Measurements from ENCODE around the gene DCBLD2.
"Not testable (repeated sequence)": the region's sequence is repeated elsewhere in the genome, so short reads cannot be mapped to it uniquely, and the experiment has no call there.

The DCBLD2 gene

DNA sequence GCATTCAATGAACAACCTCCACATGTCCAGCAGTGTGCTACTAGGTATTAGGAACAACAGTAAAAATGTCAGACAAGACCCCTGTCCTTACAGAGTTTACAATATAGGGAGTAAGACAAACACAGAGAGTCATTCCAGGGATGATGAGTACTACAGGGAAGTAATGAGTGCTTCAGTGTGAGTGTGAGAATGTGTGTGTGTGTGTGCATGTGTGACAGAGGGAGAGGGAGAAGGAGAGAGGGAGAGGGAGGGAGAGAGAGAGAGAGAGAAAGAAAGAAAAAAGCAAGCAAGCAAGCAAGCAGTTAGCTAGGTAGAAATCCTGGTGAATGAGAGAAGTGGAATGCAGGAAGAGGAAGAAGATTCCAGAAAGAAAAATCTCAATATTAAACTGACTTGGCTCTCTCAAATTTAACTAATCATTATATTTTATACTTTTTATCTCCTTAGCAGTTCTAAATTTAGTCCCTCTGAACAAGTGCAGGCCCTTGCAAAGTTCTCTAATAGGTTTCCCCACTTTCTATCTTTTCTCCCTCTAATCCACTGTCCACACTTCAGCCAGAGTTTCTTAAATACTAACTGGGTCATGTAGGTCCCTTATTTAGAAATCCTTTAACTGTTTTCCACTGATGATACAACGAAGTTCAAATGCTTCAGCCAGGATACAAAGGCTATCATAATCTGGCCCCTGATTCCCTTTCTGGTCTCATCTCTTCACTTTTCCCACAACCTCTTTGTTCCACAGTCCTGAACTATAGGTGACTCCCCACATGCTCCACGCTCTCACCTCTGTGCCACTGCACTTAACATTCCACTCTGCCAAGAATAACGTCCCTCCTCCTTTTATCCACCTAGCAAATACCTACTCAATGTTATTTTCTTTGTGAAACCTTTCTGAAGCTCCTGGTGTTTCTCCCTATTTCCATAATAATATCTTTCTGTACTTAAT lies 10.3 kb downstream of the DCBLD2 start:
- DNase-seq (ENCODE audit: low spot score): no peak

DNA sequence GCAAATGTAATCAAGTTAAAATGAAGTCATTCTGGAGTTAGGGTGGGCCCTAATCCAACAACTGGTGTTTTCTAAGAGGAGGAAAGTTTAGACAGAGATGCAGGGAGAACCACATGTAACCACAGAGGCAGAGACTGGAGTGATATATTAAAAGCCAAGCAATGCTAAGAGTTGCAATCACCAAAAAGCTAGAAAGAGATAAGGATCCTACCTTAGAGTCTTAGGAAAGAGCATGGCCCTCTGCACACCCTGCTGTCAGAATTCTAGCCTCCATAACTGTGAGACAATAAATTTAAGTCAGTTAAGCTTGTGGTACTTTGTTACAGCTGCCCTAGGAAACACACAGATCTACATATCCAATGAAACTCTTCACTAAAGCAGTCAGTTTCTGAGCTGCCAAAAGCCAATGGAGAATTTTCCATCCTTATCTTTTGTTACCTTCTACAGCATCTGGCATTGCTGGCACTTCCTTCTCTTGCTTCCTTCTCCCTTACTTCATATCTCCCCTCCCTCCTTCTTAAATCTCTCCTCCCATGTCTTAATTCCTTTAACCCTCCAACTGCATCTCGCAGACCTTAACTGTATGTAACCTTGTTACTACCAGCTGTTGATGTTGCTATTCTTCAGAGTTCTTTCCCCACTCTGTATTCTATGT lies 11.2 kb downstream of the DCBLD2 start:
- no peak for DNase-seq (ENCODE audit: low spot score)

DNA sequence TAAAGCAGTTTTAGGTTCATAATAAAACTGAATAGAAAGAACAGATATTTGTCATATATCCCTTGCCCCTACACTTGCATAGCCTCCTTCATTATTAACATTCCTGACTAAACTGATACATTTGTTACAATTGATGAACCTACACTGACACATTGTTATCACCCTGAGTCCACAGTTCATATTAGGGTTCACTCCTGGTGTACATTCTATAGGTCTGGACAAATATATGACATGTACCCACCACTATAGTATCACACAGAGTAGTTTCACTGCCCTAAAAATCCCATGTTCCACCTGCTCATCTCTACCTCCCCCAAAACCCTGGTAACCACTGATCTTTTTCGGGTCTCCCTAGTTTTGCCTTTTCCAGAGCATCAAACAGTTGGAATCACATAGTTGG lies 13.8 kb downstream of the DCBLD2 start:
- no peak for DNase-seq (ENCODE audit: low spot score)

DNA sequence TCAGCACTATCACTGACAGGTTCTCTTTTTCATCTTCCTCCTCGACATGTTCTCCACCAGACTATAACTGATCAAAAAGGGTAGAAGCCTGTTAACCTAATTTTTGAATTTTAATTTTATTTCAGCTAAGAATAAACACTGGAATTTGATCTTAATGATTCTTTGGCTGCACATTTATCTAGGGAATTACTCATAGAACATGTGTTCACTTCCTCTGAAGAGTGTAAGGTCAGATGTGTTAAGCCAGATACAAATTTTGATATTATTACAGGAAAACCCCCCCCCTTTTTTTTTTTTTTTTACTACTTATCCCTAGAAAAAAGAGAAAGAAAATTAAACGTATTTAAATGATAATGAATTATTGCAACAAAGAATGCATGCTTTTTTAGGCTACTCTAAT lies 15.0 kb downstream of the DCBLD2 start:
- DNase-seq (ENCODE audit: low spot score): no peak

DNA sequence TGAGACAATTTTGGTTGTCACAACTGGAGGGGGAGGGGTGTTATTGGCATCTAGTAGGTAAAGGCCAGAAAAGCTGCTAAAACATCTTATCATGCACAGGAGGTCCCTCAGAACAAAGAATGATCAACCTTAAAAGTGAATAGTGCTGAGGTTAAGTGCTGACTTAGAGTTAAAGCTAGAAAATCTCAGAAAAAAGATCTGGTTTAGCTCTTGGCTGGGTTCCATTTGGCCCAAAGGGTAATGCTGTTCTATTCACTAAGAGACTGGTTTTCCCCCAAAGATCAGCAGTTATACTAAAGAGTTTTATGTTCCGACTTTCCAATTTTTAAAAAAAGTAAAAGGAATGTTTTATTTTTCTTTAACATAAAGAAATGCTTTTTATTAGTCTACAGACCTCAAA lies 15.6 kb downstream of the DCBLD2 start:
- no peak for DNase-seq (ENCODE audit: low spot score)

DNA sequence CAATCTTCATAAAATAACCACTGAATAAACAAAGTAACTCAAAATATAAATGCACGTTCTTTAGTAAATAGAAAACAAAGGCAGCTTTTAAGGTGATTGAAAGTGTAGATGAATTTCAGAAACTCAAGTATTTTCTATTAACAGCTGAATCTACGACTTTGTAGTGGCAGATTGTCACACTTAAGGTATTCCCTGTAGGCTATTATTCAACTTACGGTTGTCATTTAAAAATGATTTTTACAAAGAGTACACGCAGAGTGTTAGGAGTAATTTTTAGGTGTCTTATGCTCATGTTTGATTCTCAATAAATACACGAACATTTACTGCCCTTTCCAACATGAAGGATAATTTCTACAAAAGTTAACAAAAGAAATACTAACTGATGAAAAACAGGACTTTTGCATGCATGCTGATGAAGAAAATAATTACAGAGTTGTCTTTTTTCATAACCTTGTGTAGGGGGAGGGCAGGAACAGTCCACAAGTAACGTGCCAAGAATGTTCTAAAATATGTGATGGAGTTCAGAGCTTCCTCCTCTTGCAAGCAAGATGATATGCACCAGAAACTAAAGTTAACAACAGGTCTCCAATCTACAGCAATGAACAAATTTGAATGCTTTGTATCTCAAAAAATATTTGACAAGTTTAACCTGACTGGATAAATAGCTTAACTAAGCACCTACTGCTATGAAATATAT lies 16.7 kb downstream of the DCBLD2 start:
- no peak for DNase-seq (ENCODE audit: low spot score)

DNA sequence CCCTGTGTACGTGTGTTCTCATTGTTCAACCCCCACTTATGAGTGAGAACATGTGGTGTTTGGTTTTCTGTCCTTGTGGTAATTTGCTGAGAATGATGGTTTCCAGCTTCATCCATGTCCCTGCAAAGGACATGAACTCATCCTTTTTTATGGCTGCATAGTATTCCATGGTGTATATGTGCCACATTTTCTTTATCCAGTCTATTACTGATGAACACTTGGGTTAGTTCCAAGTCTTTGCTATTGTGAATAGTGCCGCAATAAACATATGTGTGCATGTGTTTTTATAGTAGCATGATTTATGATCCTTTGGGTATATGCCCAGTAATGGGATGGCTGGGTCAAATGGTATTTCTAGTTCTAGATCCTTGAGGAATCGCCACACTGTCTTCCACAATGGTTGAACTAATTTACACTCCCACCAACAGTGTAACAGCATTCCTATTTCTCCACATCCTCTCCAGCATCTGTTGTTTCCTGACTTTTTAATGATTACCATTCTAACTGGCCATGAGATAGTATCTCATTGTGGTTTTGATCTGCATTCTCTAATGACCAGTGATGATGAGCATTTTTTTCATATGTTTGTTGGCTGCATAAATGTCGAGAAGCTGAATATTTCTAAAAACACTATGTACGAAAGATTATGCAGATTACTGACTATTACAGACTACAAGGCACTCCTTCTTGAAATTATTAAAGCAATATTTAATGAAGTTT lies 18.7 kb downstream of the DCBLD2 start:
- DNase-seq (ENCODE audit: low spot score): not testable (repeated sequence)

DNA sequence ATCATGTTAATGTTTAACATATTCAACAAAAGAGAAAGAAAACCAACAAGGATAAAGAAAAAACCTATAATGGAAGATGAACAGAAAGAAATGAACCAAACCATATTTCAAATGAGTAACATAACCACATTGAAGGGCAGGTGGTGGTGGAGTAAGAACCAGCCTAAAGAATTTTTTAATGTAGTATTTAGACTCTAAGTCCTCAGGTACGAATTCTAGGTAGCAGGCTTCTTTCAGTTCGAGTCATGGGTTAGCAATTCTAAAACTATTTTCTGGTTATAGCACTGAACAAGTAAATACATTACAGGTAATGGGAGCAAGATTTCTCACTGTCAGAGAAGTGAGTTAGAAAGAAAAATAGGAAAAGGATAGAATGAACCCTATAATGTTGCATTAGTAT lies 24.4 kb downstream of the DCBLD2 start:
- no peak for DNase-seq (ENCODE audit: low spot score)

DNA sequence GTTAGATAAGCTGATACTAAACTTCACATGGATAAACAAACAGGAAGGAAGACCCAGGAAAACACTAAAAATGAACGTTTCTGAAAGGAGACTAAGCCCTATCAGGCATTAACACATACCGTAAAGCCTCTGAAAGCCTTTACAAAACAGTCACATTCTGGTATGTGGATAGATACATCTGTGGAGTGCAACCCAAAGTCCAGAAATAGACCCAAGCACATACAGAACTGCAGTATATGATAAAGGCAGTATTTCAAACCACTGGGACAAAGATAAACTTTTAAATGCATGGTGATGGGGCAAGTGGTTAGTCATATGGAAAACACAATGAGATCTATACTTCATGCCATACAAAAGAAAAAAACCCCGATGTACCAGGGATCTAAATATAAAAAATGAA lies 26.0 kb downstream of the DCBLD2 start:
- no peak for DNase-seq (ENCODE audit: low spot score)

DNA sequence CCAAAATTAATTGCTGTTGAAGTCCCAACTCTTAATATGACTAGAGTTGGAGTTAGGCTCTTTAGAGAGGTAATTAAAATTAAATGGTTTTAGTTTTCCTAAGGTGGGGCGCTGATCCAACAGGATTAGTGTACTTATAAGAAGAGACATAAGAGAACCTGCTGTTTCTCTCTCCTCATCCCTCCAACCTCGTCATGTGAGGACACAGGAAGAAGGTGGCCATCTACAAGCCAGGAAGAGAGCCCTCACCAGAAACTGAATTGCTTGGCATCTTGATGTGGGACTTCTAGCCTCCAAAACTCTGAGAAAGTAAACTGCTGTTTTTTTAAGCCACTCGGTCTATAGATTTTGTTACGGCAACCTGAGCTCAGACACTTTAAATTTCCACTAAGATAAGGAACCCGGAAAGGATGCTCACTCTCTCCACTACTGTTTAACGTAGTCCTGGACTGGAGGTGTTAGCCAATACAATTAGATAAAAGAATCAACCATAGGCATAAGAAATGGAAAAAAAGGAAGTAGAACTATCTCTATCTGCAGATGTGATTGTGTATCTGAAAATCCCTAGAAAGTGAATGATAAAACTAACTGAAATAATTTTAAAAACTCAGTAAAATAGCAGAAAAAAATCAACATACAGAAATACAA lies 26.8 kb downstream of the DCBLD2 start:
- DNase-seq (ENCODE audit: low spot score): no peak

DNA sequence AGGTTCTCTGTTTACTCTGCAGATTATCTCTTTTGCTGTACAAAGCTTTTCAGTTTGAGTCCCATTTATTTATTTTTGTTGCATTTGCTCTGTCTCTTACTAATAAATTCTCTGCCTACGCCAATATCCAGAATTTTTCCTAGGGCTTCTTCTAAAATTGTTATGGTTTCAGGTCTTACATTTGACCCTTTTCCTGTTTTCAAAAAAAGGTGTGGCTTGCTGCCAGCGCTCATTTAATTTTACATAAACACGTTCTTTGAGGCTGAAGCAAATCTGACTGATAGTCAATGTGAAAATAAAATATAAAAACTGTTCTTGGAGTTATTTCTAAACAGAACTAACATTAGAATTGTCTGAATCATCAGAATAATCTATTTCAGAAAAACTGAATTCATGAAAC lies 32.1 kb downstream of the DCBLD2 start:
- no peak for DNase-seq (ENCODE audit: low spot score)

DNA sequence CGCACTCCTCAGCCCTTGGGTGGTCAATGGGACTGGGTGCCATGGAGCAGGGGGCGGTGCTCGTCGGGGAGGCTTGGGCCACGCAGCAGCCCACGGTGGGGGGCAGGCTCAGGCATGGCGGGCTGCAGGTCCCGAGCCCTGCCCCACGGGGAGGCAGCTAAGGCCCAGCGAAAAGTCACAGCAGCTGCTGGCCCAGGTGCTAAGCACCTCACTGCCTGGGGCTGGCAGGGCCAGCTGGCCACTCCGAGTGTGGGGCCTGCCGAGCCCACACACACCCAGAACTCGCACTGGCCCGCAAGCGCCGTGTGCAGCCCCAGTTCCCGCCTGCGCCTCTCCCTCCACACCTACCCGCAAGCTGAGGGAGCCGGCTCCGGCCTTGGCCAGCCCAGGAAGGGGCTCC lies 43.5 kb downstream of the DCBLD2 start:
- DNase-seq (ENCODE audit: low spot score): not testable (repeated sequence)

DNA sequence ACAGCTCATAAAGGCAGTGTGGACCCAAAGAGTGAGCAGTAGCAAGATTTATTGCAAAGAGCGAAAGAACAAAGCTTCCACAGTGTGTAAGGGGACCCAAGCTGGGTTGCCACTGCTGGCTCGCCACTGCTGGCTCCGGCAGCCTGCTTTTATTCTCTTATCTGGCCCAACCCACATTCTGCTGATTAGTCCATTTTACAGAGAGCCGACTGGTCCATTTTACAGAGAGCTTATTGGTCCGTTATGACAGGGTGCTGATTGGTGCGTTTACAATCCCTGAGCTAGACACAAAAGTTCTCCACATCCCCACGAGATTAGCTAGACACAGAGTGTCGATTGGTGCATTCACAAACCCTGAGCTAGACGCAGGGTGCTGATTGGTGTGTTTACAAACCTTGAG lies 44.2 kb downstream of the DCBLD2 start:
- not testable (repeated sequence) for DNase-seq (ENCODE audit: low spot score)

DNA sequence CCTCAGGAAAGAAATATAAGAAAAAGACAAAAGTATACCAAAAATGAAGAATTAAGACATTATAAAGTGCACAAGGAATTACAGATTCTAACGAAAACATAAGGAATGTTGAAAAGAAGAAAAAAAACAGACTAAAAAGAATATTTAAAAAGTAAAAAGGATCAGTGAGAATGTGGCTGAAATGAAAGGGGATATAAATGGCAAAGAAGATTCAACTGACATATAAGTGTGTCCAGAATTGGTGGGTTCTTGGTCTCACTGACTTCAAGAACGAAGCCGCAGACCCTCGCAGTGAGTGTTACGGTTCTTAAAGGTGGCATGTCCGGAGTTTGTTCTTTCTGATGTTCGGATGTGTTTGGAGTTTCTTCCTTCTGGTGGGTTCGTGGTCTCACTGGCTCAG lies 44.8 kb downstream of the DCBLD2 start:
- no peak for DNase-seq (ENCODE audit: low spot score)

DNA sequence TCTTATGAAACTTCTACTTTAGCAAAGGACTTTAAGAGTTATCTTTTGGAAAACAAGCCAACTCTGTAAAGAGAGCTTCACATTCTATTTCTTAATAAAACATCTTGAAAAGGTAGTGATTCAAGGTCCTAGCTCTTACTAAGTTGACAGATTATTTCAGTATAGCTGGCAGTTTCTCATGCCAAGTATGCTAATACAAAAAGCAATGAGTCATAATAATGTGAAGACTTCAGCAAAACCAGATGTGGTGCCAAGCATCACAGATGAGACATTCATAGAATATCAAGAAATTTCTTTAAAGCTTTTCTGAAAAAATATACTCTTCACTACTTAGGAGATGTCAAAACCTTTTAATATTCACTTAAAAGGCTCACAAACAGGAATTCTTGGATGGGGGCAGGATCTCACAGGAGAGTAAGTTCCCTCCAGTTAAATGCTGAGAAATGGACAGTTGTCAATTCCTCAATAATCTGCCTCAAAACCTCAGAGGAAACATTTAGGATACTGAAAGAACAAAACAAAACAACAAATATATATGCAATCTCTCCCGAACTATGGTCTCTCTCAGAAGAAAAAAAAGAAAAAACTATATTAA lies 45.6 kb downstream of the DCBLD2 start:
- DNase-seq (ENCODE audit: low spot score): no peak

DNA sequence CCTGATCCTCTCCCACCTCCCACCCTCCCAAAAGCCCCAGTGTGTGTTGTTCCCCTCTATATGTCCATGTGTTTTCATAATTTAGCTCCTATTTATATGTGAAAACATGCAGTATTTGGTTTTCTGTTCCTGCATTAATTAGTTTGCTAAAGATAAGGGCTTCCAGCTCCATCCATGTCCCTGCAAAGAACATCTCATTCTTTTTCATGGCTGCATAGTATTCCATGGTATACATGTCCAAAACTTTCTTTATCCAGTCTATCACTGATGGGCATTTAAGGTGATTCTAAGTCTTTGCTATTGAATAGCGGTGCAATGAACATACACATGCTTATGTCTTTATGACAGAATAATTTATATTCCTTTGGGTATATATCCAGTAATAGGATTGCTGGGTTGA lies 53.4 kb downstream of the DCBLD2 start:
- DNase-seq (ENCODE audit: low spot score): no peak

DNA sequence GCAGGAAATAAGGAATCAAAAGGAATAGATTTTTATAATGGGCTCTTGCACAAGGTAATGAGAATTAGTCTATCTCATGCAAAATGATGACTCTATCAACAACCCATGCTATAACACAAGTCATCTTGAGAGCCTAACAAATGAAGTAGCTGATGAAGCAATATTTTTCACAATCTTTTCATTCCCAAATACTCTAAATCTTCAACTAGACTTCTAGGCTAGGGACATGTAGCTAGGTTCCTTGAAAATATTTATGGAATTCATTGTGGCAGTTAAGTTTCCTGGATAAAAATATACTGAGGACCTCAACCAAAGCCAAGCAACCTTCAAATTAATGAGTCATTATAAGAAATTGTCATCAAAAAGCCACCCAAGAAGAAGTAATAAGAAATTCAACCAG lies 55.4 kb downstream of the DCBLD2 start:
- no peak for DNase-seq (ENCODE audit: low spot score)

DNA sequence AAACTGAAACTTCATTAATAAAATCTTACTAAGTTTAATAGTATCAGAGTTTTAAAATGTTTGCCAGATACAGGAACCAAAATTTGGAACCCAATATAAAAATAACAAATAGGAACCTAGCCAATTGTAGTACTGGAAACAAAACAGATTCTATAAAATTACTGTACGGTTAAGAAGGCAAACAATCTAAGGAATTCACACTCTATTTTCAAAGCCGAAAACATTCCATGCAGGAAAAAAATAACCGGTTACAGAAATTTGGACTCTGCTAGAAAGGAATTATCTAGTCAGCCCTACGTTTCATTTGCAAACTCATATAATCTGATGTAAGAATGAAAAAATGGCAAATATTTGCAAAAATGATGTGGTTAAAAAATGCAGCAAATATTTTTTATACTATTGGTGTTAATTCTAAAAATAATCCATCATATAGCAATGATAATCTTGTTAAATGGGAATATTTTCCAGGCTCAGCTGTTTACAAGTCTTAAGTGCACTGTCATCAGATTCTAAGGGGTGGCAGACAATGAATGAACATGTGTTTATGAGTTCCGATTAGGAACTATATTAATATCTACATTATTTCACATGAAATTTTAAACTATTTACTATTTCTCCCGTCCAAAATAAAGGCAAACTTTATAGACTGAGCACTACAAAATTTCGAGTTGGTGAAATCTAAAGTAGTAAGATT lies 58.1 kb downstream of the DCBLD2 start:
- DNase-seq (ENCODE audit: low spot score): no peak

DNA sequence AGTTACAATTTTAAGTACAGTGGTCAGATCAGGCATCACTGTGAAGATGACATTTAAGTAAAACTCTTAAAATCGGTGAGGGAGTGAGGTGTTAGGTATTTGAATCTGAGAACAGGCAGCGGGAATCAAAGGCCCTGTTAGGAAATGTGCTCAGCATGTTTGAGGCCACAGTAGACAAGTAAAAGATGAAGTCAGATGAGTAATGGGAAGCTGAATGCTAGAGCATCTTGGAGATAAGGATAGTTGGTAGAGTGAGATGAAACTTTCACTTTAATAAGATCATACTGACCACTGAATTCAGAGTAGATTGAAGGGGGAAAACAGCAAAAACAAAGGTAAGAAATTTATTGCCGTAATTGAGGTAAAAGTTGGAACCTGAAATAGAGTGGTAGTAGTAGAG lies 61.6 kb downstream of the DCBLD2 start:
- DNase-seq (ENCODE audit: low spot score): no peak

DNA sequence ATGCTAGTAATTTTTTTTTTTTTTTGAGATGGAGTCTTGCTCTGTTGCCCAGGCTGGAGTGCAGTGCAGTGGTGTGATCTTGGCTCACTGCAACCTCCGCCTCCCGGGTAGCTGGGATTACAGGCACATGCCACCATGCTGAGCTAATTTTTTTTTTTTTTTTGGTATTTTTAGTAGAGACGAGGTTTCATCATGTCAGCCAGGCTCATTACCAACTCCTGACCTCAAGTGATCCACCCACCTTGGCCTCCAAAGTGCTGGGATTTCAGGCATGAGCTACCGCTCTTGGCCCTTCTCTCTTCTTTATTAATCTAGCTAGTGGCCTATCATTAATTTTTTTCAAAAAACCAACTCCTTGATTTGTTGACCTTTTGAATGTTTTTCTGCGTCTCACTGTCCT lies 70.4 kb downstream of the DCBLD2 start:
- DNase-seq (ENCODE audit: low spot score): not testable (repeated sequence)

All from iPS-NIHi11 (cell line).